Measurements from ENCODE around the gene MIPEP.

MIPEP gene

GRCh38 chr13:23687614-23688013, 201.6 kb downstream of the MIPEP start:
- no peak for TF ChIP-seq CTCF (IDR thresholded peaks at IDR 0.05; ENCODE audit: low read depth, low read length, missing control alignments)
- no peak overlapping the region for H3K4me3 ChIP-seq (ENCODE audit: low read depth, low read length)
- in situ Hi-C loops (cut with HindIII; ENCODE audit: low sequenced_read_pairs), result no loop called here
- DNase-seq (ENCODE audit: low read depth), result no peak

- H3K4me3 ChIP-seq (ENCODE audit: low read depth, low read length), result no peak overlapping the region
- in situ Hi-C loops (cut with HindIII; ENCODE audit: low sequenced_read_pairs), result no loop called here
- no peak for DNase-seq (ENCODE audit: low read depth)
- TF ChIP-seq CTCF (IDR thresholded peaks at IDR 0.05; ENCODE audit: low read depth, low read length, missing control alignments), result no peak
These were observed 202.3 kb downstream of the MIPEP start for GRCh38 chr13:23686948-23687347.

- no peak for DNase-seq (ENCODE audit: low read depth)
- TF ChIP-seq CTCF (IDR thresholded peaks at IDR 0.05; ENCODE audit: low read depth, low read length, missing control alignments), result no peak
- in situ Hi-C loops (cut with HindIII; ENCODE audit: low sequenced_read_pairs), result no loop called here
- no peak overlapping the region for H3K4me3 ChIP-seq (ENCODE audit: low read depth, low read length)
These were observed 203.8 kb downstream of the MIPEP start for GRCh38 chr13:23685416-23685815.

GRCh38 chr13:23684647-23685046, 204.6 kb downstream of the MIPEP start:
- H3K4me3 ChIP-seq (ENCODE audit: low read depth, low read length), result no peak overlapping the region
- TF ChIP-seq CTCF (IDR thresholded peaks at IDR 0.05; ENCODE audit: low read depth, low read length, missing control alignments), result no peak
- in situ Hi-C loops (cut with HindIII; ENCODE audit: low sequenced_read_pairs), result no loop called here
- DNase-seq (ENCODE audit: low read depth), result no peak

- in situ Hi-C loops (cut with HindIII; ENCODE audit: low sequenced_read_pairs), result no loop called here
- H3K4me3 ChIP-seq (ENCODE audit: low read depth, low read length), result no peak overlapping the region
- DNase-seq (ENCODE audit: low read depth), result no peak
- no peak for TF ChIP-seq CTCF (IDR thresholded peaks at IDR 0.05; ENCODE audit: low read depth, low read length, missing control alignments)
These were observed 206.1 kb downstream of the MIPEP start for GRCh38 chr13:23683084-23683483.

GRCh38 chr13:23680845-23681669, 208.1 kb downstream of the MIPEP start:
- no peak for DNase-seq (ENCODE audit: low read depth)
- in situ Hi-C loops (cut with HindIII; ENCODE audit: low sequenced_read_pairs), result no loop called here
- TF ChIP-seq CTCF (IDR thresholded peaks at IDR 0.05; ENCODE audit: low read depth, low read length, missing control alignments), result no peak
- H3K4me3 ChIP-seq (ENCODE audit: low read depth, low read length), result no peak overlapping the region
